Measurements from ENCODE around the gene SCAI. TPM values are rescaled to one million over a fixed set of nuclear protein-coding genes. Genes with fewer than 3 reads are reported as not detected.

The SCAI gene
- polyA plus RNA-seq, 1 donor, result 6.9 TPM

GRCh38 chr9:124950050-124950718 lies 193.1 kb downstream of the SCAI start:
- DNase-seq, result no peak
- Histone ChIP-seq H3K4me1 (ENCODE audit: control insufficient read depth, insufficient read depth, low read length) (no peaks in the 10 kb centered on the region), H3K36me3 (ENCODE audit: control insufficient read depth, insufficient read depth, low read length) (no peaks in the 10 kb centered on the region), H3K9me3 (ENCODE audit: control insufficient read depth, low read depth, low read length) (no peaks in the 10 kb centered on the region), H3K4me3 (ENCODE audit: low read length) (no peak overlapping the region), H3K27ac (ENCODE audit: low read length) (no peak overlapping the region), H3K27me3 (ENCODE audit: control insufficient read depth, insufficient read depth, low read length) (no peaks in the 10 kb centered on the region)
- 80% methylated on average over 1 of the region's 3 CpGs for WGBS (ENCODE audit: insufficient coverage, low lambda C conversion rate)

GRCh38 chr9:124949387-124949786 lies 193.9 kb downstream of the SCAI start:
- no peak for DNase-seq
- no peak overlapping the region for H3K4me3 ChIP-seq (ENCODE audit: low read length)
- H3K4me1 ChIP-seq (ENCODE audit: control insufficient read depth, insufficient read depth, low read length), result no peaks in the 10 kb centered on the region
- no peaks in the 10 kb centered on the region for H3K9me3 ChIP-seq (ENCODE audit: control insufficient read depth, low read depth, low read length)
- no CpG with 5 or more reads among the region's 2 CpGs for WGBS (ENCODE audit: insufficient coverage, low lambda C conversion rate)
- H3K36me3 ChIP-seq (ENCODE audit: control insufficient read depth, insufficient read depth, low read length), result no peaks in the 10 kb centered on the region
- H3K27me3 ChIP-seq (ENCODE audit: control insufficient read depth, insufficient read depth, low read length), result no peaks in the 10 kb centered on the region
- no peak overlapping the region for H3K27ac ChIP-seq (ENCODE audit: low read length)

GRCh38 chr9:124947727-124948391 lies 195.5 kb downstream of the SCAI start:
- Histone ChIP-seq H3K27me3 (ENCODE audit: control insufficient read depth, insufficient read depth, low read length) (no peaks in the 10 kb centered on the region), H3K9me3 (ENCODE audit: control insufficient read depth, low read depth, low read length) (no peaks in the 10 kb centered on the region), H3K27ac (ENCODE audit: low read length) (no peak overlapping the region), H3K4me1 (ENCODE audit: control insufficient read depth, insufficient read depth, low read length) (no peaks in the 10 kb centered on the region), H3K36me3 (ENCODE audit: control insufficient read depth, insufficient read depth, low read length) (no peaks in the 10 kb centered on the region), H3K4me3 (ENCODE audit: low read length) (no peak overlapping the region)
- no peak for DNase-seq
- 87% methylated on average over 5 of the region's 5 CpGs for WGBS (ENCODE audit: insufficient coverage, low lambda C conversion rate)

GRCh38 chr9:124946167-124946566 lies 197.2 kb downstream of the SCAI start:
- DNase-seq, result no peak
- no CpG with 5 or more reads among the region's 1 CpG for WGBS (ENCODE audit: insufficient coverage, low lambda C conversion rate)
- Histone ChIP-seq H3K27me3 (ENCODE audit: control insufficient read depth, insufficient read depth, low read length) (no peaks in the 10 kb centered on the region), H3K4me1 (ENCODE audit: control insufficient read depth, insufficient read depth, low read length) (peaks cover 4% of the 10 kb centered on the region), H3K36me3 (ENCODE audit: control insufficient read depth, insufficient read depth, low read length) (no peaks in the 10 kb centered on the region), H3K9me3 (ENCODE audit: control insufficient read depth, low read depth, low read length) (no peaks in the 10 kb centered on the region), H3K4me3 (ENCODE audit: low read length) (no peak overlapping the region), H3K27ac (ENCODE audit: low read length) (no peak overlapping the region)

- Histone ChIP-seq H3K36me3 (ENCODE audit: control insufficient read depth, insufficient read depth, low read length) (peaks cover 6% of the 10 kb centered on the region), H3K27ac (ENCODE audit: low read length) (peak overlapping the region; percentile 99), H3K9me3 (ENCODE audit: control insufficient read depth, low read depth, low read length) (peaks cover 4% of the 10 kb centered on the region), H3K4me1 (ENCODE audit: control insufficient read depth, insufficient read depth, low read length) (peaks cover 7% of the 10 kb centered on the region), H3K27me3 (ENCODE audit: control insufficient read depth, insufficient read depth, low read length) (no peaks in the 10 kb centered on the region), H3K4me3 (ENCODE audit: low read length) (peak overlapping the region; percentile 100)
- WGBS (ENCODE audit: insufficient coverage, low lambda C conversion rate), result no CpG with 5 or more reads among the region's 31 CpGs
- DNase-seq, result peak; percentile 24 to 43
These were observed 201.4 kb downstream of the SCAI start for GRCh38 chr9:124941679-124942561.

- Histone ChIP-seq H3K36me3 (ENCODE audit: control insufficient read depth, insufficient read depth, low read length) (peaks cover 11% of the 10 kb centered on the region), H3K4me1 (ENCODE audit: control insufficient read depth, insufficient read depth, low read length) (peaks cover 7% of the 10 kb centered on the region), H3K27me3 (ENCODE audit: control insufficient read depth, insufficient read depth, low read length) (no peaks in the 10 kb centered on the region), H3K4me3 (ENCODE audit: low read length) (peak within 1 kb of the TSS; percentile 100), H3K27ac (ENCODE audit: low read length) (peak within 1 kb of the TSS; percentile 99), H3K9me3 (ENCODE audit: control insufficient read depth, low read depth, low read length) (peaks cover 4% of the 10 kb centered on the region)
- no CpG with 5 or more reads among the region's 70 CpGs for WGBS (ENCODE audit: insufficient coverage, low lambda C conversion rate)
- DNase-seq, result peak; percentile 96 to 97
These were observed 202.2 kb downstream of the SCAI start, which contains the start of gene GOLGA1 for GRCh38 chr9:124940894-124941678. Gene GOLGA1, minus strand, starts transcription at chr9:124941083. Its CDS starts 2,372 bp downstream, at chr9:124938711.

GRCh38 chr9:124940521-124940893 lies 202.8 kb downstream of the SCAI start:
- Histone ChIP-seq H3K9me3 (ENCODE audit: control insufficient read depth, low read depth, low read length) (peaks cover 4% of the 10 kb centered on the region), H3K4me1 (ENCODE audit: control insufficient read depth, insufficient read depth, low read length) (peaks cover 7% of the 10 kb centered on the region), H3K36me3 (ENCODE audit: control insufficient read depth, insufficient read depth, low read length) (peaks cover 17% of the 10 kb centered on the region), H3K4me3 (ENCODE audit: low read length) (peak overlapping the region; percentile 100), H3K27me3 (ENCODE audit: control insufficient read depth, insufficient read depth, low read length) (no peaks in the 10 kb centered on the region), H3K27ac (ENCODE audit: low read length) (peak overlapping the region; percentile 99)
- no CpG with 5 or more reads among the region's 17 CpGs for WGBS (ENCODE audit: insufficient coverage, low lambda C conversion rate)
- no peak for DNase-seq

GRCh38 chr9:124939944-124940343 lies 203.4 kb downstream of the SCAI start:
- Histone ChIP-seq H3K36me3 (ENCODE audit: control insufficient read depth, insufficient read depth, low read length) (peaks cover 17% of the 10 kb centered on the region), H3K27me3 (ENCODE audit: control insufficient read depth, insufficient read depth, low read length) (no peaks in the 10 kb centered on the region), H3K4me1 (ENCODE audit: control insufficient read depth, insufficient read depth, low read length) (peaks cover 8% of the 10 kb centered on the region), H3K27ac (ENCODE audit: low read length) (peak overlapping the region; percentile 99), H3K4me3 (ENCODE audit: low read length) (peak overlapping the region; percentile 100), H3K9me3 (ENCODE audit: control insufficient read depth, low read depth, low read length) (peaks cover 4% of the 10 kb centered on the region)
- peak; percentile 1 to 24 for DNase-seq

- H3K36me3 ChIP-seq (ENCODE audit: control insufficient read depth, insufficient read depth, low read length), result peaks cover 50% of the 10 kb centered on the region
- H3K4me1 ChIP-seq (ENCODE audit: control insufficient read depth, insufficient read depth, low read length), result peaks cover 13% of the 10 kb centered on the region
- H3K27ac ChIP-seq (ENCODE audit: low read length), result peak overlapping the region; percentile 77
- H3K4me3 ChIP-seq (ENCODE audit: low read length), result no peak overlapping the region
- peak; percentile 76 to 87 for DNase-seq
- H3K27me3 ChIP-seq (ENCODE audit: control insufficient read depth, insufficient read depth, low read length), result no peaks in the 10 kb centered on the region
- no peaks in the 10 kb centered on the region for H3K9me3 ChIP-seq (ENCODE audit: control insufficient read depth, low read depth, low read length)
These were observed 209.0 kb downstream of the SCAI start for GRCh38 chr9:124934290-124934689.

GRCh38 chr9:124932333-124932732 lies 211.0 kb downstream of the SCAI start:
- H3K36me3 ChIP-seq (ENCODE audit: control insufficient read depth, insufficient read depth, low read length), result peaks cover 56% of the 10 kb centered on the region

More at GRCh38 chr9:124932333-124932732, 211.0 kb downstream of the SCAI start:
- no CpG with 5 or more reads among the region's 1 CpG for whole genome bisulfite sequencing (ENCODE audit: insufficient coverage, low lambda C conversion rate)
- Histone ChIP-seq H3K27me3 (ENCODE audit: control insufficient read depth, insufficient read depth, low read length) (no peaks in the 10 kb centered on the region), H3K4me3 (ENCODE audit: low read length) (no peak overlapping the region), H3K9me3 (ENCODE audit: control insufficient read depth, low read depth, low read length) (no peaks in the 10 kb centered on the region), H3K27ac (ENCODE audit: low read length) (no peak overlapping the region), H3K4me1 (ENCODE audit: control insufficient read depth, insufficient read depth, low read length) (peaks cover 13% of the 10 kb centered on the region)
- DNase-seq, result no peak
